Calu3 (cell line): ENCODE results near the gene TMEM134. TPM values are rescaled to one million over a fixed set of nuclear protein-coding genes. Genes with fewer than 3 reads are reported as not detected.

Experiments
- BruUV-seq: library from RNA; stranded (reverse); fragments of 400-500 nt; replicated peaks from 2 replicates; lab custom pipeline; 2021; lab: Mats Ljungman, UMichigan
- CTCF ChIA-PET: fragments of 300-600 bp; sonication (Branson Sonifier 250); formaldehyde crosslinking; loops from one replicate; lab custom pipeline; 2022; ENCODE audit warnings: antibody characterized with exemption; lab: Charles Lee
- DNase-seq: peaks from one replicate; pipeline ENCODE4 v3.0.0; 2022
- H3K27ac Mint-ChIP-seq: one replicate; pipeline ENCODE4 v1.8.0; 2022; ENCODE audit warnings: mixed read lengths; ENCODE audit not compliant: unreplicated experiment
- H3K27me3 Mint-ChIP-seq: one replicate; pipeline ENCODE4 v1.8.0; 2022; ENCODE audit warnings: mixed read lengths; ENCODE audit not compliant: unreplicated experiment
- H3K36me3 Mint-ChIP-seq: one replicate; pipeline ENCODE4 v1.8.0; 2022; ENCODE audit warnings: mild to moderate bottlenecking, moderate library complexity, mixed read lengths; ENCODE audit not compliant: insufficient read depth, unreplicated experiment
- H3K4me1 Mint-ChIP-seq: one replicate; pipeline ENCODE4 v1.8.0; 2022; ENCODE audit warnings: mild to moderate bottlenecking, low read depth, mixed read lengths; ENCODE audit not compliant: unreplicated experiment
- H3K4me3 Mint-ChIP-seq: one replicate; pipeline ENCODE4 v1.8.0; 2022; ENCODE audit warnings: mild to moderate bottlenecking, low read depth, moderate library complexity, mixed read lengths; ENCODE audit not compliant: unreplicated experiment
- H3K9me3 Mint-ChIP-seq: one replicate; pipeline ENCODE4 v1.8.0; 2022; ENCODE audit warnings: low read depth, mixed read lengths; ENCODE audit not compliant: unreplicated experiment
- intact Hi-C: fragments of 100-400 bp; cut with micrococcal nuclease; formaldehyde crosslinking; loops from one replicate; pipeline ENCODE4 v1.10.0; 2022; ENCODE audit not compliant: unreplicated experiment
- total RNA-seq: library from RNA; stranded (reverse); gene quantifications from 2 replicates; pipeline ENCODE4 v1.2.3, GENCODE V29; 2022
- TF ChIP-seq, protein P1 (sequence below): fragments of 200-600 bp; IDR thresholded peaks from one replicate; pipeline ENCODE4 v1.8.0; 2022; ENCODE audit warnings: antibody characterized with exemption; ENCODE audit not compliant: unreplicated experiment

Gene TMEM134
- total RNA-seq, 1 experiment from 2014 or later: 31.9 TPM

DNA sequence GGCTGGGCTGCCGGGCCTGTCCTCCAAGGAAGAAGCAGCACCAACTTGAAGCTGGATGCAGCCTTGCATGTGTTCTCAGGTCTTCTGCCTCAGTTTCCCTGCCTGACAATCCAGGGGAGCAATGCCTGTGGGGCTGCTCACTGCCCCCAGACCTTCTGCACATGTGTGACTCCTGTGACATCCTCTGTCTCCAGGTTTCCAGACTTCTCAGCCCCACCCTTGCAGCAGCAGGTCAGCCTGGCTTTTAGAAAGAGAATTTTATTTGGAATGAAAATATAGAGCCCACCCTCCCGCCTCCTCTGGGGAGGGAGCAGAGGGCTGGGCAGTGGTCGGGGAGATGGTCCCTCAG, 31.3 kb downstream of the TMEM134 start:
- H3K36me3 Mint-ChIP-seq: peaks cover 77% of the 10 kb centered on the region
- no peak overlapping the region for H3K27ac Mint-ChIP-seq
- H3K4me3 Mint-ChIP-seq: no peak overlapping the region
- TF ChIP-seq, protein P1, sequence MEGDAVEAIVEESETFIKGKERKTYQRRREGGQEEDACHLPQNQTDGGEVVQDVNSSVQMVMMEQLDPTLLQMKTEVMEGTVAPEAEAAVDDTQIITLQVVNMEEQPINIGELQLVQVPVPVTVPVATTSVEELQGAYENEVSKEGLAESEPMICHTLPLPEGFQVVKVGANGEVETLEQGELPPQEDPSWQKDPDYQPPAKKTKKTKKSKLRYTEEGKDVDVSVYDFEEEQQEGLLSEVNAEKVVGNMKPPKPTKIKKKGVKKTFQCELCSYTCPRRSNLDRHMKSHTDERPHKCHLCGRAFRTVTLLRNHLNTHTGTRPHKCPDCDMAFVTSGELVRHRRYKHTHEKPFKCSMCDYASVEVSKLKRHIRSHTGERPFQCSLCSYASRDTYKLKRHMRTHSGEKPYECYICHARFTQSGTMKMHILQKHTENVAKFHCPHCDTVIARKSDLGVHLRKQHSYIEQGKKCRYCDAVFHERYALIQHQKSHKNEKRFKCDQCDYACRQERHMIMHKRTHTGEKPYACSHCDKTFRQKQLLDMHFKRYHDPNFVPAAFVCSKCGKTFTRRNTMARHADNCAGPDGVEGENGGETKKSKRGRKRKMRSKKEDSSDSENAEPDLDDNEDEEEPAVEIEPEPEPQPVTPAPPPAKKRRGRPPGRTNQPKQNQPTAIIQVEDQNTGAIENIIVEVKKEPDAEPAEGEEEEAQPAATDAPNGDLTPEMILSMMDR: no peak
- intact Hi-C loops: no loop called here
- no peak for DNase-seq
- H3K9me3 Mint-ChIP-seq: no peaks in the 10 kb centered on the region
- H3K4me1 Mint-ChIP-seq: peaks cover 14% of the 10 kb centered on the region
- H3K27me3 Mint-ChIP-seq: no peaks in the 10 kb centered on the region
- CTCF ChIA-PET: no interaction called here
- BruUV-seq: no TSS peak

DNA sequence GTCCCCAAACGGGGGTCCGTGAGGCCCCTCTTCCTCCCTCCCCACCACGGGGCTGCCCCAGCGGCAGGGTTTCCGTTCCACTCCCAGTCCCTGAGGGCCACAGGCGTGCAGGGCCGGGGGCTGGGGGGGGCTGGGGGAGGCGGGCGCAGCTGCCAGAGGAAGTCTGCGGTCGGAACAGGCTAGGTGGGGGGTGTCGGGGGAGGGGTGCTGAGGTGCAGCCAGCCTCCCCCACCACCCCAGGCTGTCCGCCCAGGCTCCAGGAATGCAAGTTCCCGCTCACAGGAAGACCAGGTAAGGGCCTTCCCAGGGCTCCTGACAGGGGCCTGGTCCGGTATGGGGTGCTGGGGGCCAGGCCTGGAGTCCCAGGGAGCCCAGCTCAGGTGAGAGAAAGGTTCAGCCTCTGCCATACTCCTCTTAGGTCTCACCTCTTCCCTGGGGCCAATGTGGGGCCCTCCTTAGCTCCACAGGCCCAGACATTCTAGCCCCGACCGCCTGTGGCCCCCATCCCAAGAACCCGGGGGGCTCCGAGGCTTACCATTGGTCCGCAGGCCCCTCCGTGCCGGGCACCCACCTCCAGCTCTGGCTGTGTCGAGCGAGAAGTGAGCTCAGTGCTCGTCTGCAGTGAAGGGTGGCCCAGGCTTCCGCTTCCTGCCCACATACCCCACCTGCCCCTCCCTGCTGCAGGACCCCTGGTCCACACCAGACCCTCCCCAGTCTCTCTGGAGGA, 31.8 kb downstream of the TMEM134 start, which contains the start of gene PTPRCAP:
Gene PTPRCAP, minus strand, starts transcription at position 601 of the 727 bp plus-strand sequence. Its CDS starts 63 bp downstream, at position 538.
- intact Hi-C loops: no loop called here
- Mint-ChIP-seq H3K4me1 (peaks cover 14% of the 10 kb centered on the region), H3K27ac (no peak within 1 kb of the TSS), H3K9me3 (no peaks in the 10 kb centered on the region), H3K36me3 (peaks cover 73% of the 10 kb centered on the region), H3K27me3 (no peaks in the 10 kb centered on the region), H3K4me3 (no peak within 1 kb of the TSS)
- BruUV-seq: no TSS peak
- no peak for DNase-seq
- TF ChIP-seq, protein P1: no peak
- CTCF ChIA-PET: no interaction called here

DNA sequence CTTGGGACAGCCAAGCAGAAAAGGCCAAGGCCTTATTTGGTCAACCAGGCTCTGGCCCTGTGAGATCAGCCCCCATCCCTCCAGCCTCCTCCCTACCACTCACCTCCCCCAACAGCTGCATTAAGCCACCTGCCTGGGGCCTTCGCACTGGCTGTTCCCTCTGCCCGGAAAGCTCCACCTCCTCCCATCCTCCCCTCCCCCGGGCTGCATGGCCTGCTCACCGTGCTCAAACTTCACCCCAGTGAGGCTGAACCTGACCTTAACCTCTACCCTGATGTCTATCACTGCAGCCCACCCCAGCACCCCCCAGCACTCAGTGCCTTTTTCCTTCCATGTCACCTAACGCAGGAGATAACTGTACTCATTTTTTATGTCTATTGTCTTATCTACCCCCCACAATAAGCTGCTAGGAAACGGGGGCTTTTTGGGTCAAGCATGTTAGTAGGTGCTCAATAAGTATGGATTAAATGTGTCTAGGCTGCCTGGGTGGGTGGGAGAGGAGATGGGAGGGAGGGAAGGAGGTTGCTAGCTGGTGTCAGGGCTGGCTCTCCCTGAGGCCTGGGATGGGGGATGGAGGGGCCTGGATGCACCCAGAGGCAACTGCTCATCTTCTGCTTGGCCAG, 32.5 kb downstream of the TMEM134 start:
- intact Hi-C loops: no loop called here
- Mint-ChIP-seq H3K27me3 (no peaks in the 10 kb centered on the region), H3K9me3 (no peaks in the 10 kb centered on the region), H3K27ac (no peak overlapping the region), H3K36me3 (peaks cover 71% of the 10 kb centered on the region), H3K4me3 (no peak overlapping the region), H3K4me1 (peaks cover 14% of the 10 kb centered on the region)
- TF ChIP-seq, protein P1: no peak
- no peak for DNase-seq
- CTCF ChIA-PET: interaction anchor here (0.5 kb wide), 1 partner anchor 55 kb away, joined by 3 read pairs; no protein-coding TSS in a partner anchor
- BruUV-seq: no TSS peak

DNA sequence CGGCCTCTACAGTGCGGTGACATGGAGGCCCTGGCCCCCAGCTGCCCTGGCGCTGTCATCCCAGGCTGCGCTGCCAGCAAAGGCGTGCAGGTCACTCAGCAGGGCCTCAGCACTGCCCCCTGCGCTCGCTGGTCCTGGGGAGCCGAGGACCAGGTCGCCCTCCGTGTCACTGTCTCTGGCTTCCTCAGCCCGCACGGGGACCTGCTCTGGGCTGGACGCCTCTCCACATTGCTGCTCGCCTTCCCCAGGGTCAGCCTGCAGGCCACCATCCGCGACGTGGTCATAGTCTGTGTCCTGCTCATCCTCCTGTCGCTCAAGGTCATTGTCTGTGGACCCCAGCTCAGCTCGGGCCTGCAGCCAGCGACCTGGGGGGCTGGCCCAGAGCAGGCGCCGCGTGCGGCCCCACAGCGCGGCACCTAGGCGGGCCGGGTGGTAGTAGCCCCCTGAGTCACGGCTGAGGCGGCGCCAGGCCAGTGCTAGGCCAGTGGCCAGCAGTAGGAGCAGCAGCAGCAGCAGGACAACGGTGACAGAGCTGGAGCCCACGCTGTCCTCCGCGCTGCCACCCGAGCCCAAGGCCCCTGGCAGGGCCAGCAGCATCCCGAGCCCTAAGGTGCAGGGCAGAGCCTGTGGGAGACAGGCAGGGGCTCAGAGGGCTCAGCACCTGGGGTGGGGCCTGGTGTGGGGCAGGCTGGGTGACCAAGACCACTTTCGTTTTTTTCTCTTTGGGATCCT, 33.2 kb downstream of the TMEM134 start:
- no TSS peak for BruUV-seq
- Mint-ChIP-seq H3K36me3 (peaks cover 66% of the 10 kb centered on the region), H3K27ac (no peak overlapping the region), H3K4me1 (peaks cover 14% of the 10 kb centered on the region), H3K9me3 (no peaks in the 10 kb centered on the region), H3K4me3 (no peak overlapping the region), H3K27me3 (no peaks in the 10 kb centered on the region)
- CTCF ChIA-PET: no interaction called here
- no peak for DNase-seq
- intact Hi-C loops: no loop called here
- TF ChIP-seq, protein P1: no peak
